Stomach (tissue), 4 donors: Measurements from ENCODE around the gene PDLIM3.

Experiments used
- CTCF ChIP-seq, 7 experiments: fragments of 450-650 bp in 4 of 7; fragments of 200-600 bp in 3 of 7; sonication (generic) in 3 of 7; IDR thresholded peaks; one replicate each; pipeline ENCODE4 v1.5.1; 2016 to 2019; ENCODE audit warnings: antibody characterized with exemption in 7 of 7, control low read depth in 2 of 7, mild to moderate bottlenecking in 1 of 7
- POLR2A ChIP-seq, 4 donors: fragments of 450-650 bp; IDR thresholded peaks; one replicate each; pipeline ENCODE4 v1.6.1; 2016; ENCODE audit warnings: antibody characterized with exemption in 4 of 4, control low read depth in 2 of 4, mild to moderate bottlenecking in 1 of 4, moderate library complexity in 1 of 4
- POLR2AphosphoS5 ChIP-seq, 3 donors: sonication (generic); formaldehyde crosslinking; IDR thresholded peaks; one replicate each; pipeline ENCODE4 v1.6.1; 2016; ENCODE audit warnings: antibody characterized with exemption in 3 of 3

GRCh38 chr4:185465707-185466106 lies 69.6 kb downstream of the PDLIM3 start:
- no peak for TF ChIP-seq CTCF (IDR thresholded peaks at IDR 0.05)
- no peak for TF ChIP-seq POLR2A (IDR thresholded peaks at IDR 0.05)
- TF ChIP-seq POLR2AphosphoS5 (IDR thresholded peaks at IDR 0.05) = no peak
